GM18907 (cell line): ENCODE results near the gene AKAP5.

ENCODE experiments used
- ATAC-seq: cut with Tn5 transposase; IDR thresholded peaks from one replicate; pipeline ENCODE4 v1.9.1; 2021; ENCODE audit warnings: mild to moderate bottlenecking, moderate library complexity; ENCODE audit not compliant: unreplicated experiment

The AKAP5 gene, protein sequence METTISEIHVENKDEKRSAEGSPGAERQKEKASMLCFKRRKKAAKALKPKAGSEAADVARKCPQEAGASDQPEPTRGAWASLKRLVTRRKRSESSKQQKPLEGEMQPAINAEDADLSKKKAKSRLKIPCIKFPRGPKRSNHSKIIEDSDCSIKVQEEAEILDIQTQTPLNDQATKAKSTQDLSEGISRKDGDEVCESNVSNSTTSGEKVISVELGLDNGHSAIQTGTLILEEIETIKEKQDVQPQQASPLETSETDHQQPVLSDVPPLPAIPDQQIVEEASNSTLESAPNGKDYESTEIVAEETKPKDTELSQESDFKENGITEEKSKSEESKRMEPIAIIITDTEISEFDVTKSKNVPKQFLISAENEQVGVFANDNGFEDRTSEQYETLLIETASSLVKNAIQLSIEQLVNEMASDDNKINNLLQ

DNA sequence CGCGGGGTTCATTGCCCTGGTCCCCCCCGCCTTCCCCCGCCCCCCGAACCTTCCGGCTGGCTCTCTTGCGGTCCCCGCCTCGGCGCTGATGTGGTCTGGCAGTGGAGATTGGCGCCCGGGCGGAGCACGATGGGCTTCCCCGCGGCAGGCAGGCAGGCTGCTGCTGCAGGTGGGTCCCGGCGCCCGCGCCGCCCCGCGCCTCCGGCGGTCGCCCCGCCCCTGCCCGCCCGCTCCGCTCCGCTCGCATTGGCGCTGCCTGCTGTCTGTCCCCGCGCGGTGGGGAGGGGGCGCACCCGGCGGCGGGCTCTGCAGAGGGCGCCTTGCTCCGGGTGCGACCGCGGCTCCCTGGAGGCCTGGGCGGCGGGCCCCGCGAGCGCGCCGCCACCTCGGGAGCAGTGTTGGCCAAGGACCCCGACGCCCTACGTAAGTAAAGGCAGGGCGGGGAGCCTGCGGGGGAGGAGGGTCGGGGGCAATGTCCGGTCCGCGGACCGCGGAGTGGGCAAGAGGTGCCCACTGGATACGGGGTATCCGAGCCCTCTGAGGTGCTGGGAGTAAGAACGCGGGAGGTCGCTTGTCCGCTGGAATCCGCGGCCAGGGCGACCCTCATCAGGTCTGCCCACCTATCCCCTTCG lies at the start of gene AKAP5:
TSS of gene AKAP5 (plus strand) at position 309 of the 632 bp plus-strand sequence. CDS start 2,896 bp downstream, outside the sequence.
- peak; percentile 70 for ATAC-seq

DNA sequence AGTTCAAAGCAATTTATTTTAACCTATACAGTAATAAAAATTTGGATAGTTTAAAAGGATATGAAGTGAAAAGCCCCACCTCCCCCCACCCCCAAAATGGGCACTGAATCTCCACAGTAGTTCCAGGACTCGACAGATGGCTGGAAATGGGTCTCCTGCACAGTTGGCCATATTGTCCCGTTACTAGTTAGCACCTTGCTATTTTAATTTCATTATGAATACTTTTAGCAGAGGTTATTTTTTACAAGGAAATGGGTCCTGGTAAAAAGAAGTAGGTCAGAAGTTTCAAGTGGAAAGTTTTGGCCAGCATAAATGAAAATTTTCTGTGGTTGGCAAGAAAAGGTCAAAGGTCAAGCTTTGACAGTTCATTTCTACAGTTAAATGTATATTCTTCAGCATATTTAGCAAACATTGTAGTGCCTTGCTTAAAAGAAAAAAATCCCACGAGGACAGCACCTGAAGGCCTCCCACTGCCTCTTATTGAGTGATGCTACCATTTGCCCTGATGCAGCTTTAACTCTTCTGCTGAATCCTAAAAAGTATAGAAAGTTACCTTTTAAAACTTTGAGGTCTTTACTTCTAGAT lies 48.9 kb upstream of the AKAP5 start:
- ATAC-seq = no peak

DNA sequence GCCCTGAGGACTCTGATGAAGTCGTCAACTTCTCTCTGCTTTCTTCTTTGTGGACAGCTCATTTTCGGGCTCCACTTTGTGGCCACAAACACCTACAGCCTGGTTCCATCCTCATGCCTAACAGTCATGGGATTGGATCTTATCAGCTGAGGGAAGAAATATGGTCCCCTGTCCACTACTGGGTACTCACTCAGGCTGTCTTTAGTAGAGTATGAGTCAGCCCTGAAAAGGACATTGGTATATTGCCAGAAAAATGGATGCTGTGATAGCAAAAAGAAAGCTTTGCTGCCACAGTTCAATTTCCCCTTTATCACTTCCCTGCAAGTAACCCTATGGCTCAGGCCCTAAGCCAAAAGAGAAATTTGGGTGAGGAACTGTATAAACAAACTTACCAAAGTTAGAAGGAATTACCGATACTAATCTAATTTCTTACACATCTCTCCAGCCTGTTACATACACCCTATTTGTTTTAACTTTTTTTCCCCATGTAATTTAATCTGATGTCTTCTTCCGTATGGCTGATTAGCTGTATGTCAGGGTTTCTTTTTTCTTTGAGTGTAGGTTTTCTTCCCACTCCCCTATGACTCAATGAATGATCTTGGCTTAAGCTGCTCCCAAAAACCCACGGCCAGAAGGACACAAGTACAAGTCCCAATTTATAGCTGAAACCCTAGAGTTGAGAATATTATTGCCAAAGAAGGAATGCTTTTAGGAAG lies 48.1 kb upstream of the AKAP5 start:
- no peak for ATAC-seq

DNA sequence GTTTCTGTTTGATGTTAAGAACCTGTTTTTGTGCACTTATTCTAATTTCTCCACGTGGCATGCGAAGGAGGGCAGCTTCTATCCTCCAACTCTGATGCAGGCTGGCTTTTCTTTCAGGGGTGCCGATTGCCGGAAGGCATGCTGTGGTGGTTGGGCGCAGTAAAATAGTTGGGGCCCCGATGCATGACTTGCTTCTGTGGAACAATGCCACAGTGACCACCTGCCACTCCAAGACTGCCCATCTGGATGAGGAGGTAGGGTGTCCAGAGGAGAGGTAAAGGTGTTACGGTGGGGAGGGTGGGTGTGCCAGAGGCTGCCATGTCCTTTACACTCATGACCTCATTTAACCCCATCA lies 47.6 kb upstream of the AKAP5 start:
- ATAC-seq = no peak

DNA sequence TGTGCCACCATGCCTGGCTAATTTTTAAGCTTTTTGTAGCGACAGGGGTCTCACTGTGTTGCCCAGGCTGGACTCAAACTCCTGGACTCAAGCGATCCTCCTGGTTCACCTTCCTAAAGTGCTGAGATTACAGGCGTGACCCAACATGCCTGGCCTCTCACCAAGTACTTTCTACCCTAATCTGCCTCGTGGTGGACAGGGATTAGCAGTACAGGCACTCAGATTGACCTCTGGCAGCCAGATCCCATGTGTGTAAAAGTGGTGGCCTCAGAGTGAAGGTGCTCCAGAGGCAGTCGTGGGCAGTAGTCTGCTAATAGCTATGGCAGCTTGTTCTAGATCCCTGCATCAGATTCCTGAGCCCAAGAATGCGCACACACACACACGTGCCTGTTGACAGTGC lies 46.3 kb upstream of the AKAP5 start:
- ATAC-seq = no peak

DNA sequence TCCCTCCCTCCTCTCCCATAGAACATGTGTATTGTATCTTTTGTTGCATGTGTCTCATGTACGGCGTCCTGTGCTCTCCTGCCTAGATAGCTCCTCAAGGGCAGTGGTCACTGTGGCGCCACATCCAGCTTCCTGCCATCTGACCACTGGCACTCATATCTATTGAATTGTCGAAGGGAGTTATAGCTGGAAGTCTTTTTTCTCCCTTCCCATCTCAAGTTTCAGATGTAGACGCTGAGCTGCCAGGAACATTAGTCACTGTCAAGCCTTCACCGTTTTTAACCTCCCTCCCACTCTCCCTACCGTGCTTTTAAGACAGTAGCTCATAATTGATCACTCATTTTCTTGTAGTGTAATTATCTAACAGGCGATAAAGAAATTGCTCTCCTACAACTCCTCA lies 44.1 kb upstream of the AKAP5 start:
- ATAC-seq = no peak

DNA sequence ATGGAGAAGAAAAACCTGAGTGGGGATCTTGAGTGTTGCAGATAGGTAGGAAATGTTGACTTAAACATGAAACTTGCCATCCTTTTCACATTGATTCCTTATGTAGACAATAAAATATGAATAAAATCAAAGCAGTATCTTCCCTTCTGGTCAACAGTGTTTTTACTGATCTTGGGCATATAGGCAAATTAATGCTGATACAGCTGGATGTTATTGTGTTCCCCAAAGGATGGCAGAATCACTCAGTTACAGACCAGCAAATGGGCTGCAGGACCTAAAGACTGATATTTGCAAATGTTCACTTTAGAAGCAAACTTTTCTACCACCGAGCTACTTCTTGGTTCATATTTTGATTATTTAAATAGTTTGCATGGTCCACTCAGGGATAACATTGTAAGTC lies 43.3 kb upstream of the AKAP5 start:
- ATAC-seq = no peak

DNA sequence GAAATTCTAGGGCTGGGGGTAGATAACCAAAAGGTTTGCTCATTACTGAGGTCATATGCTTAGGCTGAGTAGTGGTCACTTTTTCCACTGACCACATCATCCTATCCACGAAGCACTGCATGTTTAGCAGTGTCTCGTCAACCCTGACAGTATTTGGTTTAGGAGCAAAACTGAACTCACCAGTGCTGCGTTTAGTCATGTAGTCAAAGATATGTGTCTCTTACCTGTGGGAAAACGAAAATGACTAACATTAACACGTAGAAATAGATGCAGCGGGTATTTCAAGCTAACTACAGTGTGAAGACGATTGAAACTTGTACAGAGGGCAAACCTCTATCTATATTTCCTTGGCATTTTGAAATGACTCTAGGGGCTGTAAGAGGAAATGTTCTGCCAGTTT lies 42.5 kb upstream of the AKAP5 start:
- no peak for ATAC-seq

DNA sequence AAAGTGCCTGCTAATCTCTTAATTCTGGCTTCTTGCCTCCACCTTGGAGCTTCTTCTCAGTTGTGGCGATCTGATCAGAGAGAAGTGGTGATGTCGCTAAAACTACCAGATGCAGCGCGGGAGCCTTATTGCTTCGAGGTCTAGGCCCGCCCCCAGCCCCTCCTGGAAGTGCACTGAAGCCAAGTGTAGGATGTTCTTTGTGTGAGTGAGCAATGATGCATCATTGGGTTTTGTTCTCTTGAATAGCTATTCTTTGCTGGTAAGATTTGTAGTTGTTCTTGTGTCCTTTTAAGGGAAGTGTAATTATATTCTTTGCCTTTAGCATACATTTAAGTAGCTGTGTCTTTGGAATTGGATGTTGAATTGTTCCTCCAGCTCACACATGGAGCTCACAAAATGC lies 41.3 kb upstream of the AKAP5 start:
- ATAC-seq = no peak

DNA sequence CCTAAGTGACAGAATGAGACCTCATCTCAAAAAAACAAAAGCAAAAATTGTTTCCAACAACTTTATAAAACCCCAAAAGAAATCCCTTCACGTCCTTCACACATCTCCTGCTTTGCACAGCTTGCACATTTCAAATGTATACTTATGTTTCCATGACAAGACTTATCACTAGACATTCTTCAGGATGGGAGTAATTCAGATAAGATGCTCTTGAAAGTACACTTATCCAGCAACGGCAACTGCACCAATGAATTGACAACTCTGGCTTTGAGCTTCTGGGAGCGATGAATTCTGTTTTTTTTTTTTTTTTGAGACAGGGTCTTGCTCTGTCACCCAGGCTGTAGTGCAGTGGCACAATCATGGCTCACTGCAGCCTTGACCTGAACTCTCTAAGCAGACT lies 30.8 kb upstream of the AKAP5 start:
- ATAC-seq = no peak

DNA sequence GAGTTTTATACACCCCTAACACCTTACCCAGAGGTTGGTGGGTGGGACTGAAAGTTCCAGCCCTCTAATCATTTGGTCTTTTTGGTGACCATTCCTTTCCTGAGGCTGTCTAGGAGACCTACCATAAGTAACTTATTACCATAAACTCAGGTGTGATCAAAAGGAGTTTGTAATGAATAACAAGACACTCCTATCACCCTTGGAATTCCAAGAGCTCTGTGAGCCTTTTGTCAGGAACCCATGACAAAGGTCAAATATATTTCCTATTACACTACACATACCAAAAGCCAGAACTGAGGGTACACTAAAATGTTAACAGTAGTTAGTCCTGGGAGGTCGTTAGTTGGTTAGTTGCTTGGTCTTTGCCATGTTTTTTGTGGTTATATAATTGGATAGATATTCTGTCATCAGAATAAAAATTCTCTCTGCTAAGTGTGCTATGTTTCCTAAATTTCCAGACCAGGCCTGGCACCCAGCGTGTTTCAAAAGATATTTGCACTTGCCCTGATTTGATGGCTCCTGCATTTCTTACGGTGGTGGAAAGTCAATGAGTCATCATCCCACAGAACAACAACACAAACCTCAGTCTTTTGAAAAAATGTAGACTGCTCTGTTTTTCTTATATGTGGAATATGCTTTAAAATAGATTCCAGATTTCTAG lies 27.0 kb upstream of the AKAP5 start:
- ATAC-seq = no peak

DNA sequence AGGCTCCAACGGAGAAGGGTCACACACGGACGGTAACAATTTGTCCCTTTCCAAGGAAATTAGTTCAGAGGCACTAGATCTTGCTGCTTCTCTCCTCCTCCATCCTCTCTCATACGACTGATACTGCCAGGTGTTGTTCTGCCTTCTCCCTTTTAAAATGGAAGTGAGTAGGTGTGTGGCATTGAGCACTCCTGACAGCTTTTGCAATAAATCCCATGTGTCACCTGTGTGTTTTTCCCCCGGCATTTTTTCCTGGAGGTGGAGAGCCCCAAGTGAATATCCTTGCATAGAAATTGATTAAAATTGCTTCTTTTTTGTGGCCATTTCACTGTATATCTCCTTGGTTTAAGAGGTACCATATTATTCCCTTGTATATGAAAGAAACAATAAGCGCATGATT lies 26.2 kb upstream of the AKAP5 start:
- ATAC-seq = no peak

DNA sequence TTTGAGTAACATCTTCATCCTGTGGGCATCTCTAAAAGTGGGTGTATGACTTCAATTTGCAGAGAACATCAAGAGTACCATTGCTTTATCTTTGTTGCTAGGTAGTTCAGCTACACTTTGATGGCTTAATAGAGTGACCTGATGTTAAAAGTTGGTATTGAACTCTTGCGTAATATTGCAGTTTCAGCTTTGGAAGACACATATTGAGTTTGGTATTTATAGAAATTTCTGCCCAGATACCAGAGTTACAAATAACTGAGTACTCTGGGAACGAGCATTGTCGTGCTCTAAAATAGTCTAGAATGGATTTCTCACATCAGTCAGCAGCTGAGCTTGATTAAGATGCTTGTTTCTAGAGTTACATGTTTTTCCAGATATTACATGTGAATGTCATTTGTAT lies 24.8 kb upstream of the AKAP5 start:
- no peak for ATAC-seq

DNA sequence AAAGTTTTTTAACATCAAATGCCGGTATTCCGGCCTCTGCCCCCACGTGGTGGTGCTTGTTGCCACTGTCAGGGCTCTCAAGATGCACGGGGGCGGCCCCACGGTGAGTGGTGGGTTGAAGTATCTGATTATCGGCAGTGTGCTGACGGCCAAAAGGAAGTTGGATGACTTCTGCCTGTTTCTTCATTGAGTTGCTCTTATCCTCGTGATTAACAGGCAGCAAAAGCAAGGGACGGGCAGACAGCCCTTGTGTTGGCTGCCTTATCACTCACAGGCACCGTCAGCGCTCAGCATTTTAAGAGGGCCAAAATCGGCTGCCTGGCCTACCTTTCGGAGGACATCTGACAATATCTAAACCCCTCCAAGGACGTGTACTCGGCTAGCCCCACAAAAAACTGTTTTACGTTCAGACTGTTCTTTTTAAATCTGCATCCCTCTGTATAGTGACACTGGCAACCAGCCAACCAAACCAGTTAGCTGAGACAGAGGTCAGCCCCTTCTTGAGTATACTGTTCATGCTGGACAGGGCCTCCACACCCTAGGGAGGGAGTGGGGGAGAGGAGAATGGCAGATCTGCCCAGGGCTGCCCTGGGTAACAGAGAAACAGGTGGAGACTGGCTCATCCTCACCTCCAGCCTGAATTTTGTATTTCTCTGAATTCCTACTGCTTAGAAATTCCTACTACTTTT lies 22.9 kb upstream of the AKAP5 start:
- no peak for ATAC-seq

DNA sequence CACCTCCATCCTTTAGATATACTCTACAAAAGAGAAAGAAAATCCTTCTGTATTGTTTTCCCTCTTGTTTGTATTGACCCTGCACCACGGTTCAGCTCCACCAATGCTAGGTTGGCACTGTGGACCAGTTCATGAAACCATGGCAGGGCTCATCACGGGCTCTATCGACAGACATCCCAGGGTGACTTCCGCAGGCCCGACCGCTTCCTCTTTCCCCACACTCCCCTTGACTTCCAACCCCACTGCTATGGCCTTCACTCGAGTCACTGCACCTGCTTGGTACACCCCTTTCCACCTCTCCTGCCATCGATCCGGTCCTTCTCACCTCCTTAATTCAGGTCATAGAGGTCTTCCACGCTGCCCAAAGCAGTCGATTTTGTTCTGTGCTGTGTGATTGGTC lies 21.2 kb upstream of the AKAP5 start:
- ATAC-seq = no peak

DNA sequence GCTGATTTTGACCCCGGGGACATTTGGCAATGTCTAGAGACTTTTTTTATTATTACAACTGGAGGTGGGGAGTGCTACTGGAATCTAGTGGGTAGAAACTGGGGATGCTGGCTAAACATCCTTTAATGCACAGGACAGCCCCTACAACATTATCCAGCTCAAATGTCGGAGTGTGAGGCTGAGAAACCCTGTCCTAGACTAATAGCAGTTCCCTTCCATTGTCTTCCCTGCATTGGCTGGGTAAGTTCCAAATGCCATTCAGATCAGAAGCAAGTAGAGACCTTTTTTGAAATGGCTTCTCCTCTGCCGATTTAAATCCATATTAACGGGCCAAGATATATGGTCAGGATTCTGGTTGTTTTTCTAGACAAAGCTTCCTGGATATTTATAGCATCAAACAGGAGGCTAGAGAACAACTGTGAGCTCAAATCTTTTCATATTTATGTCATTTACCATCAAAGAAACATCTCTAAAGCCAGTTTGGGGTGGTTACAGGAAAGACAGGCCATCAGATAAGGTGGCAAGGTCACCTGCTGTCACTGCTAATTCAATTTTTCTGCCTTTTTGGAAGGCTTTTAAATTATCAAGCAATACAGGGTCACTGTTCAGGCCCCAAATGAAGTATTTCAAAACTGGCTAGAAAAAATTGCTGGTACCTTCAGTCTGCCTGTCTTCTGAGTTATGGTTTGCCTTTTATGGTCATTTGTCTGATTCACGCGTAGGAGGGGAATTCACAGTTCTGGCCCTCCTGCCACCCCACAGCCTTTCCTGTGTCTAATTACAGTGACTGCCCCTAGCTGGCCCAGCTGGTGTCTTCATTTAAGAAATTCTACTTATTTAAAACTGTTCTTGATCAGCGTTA lies 20.1 kb upstream of the AKAP5 start:
- peak; percentile 96 for ATAC-seq

DNA sequence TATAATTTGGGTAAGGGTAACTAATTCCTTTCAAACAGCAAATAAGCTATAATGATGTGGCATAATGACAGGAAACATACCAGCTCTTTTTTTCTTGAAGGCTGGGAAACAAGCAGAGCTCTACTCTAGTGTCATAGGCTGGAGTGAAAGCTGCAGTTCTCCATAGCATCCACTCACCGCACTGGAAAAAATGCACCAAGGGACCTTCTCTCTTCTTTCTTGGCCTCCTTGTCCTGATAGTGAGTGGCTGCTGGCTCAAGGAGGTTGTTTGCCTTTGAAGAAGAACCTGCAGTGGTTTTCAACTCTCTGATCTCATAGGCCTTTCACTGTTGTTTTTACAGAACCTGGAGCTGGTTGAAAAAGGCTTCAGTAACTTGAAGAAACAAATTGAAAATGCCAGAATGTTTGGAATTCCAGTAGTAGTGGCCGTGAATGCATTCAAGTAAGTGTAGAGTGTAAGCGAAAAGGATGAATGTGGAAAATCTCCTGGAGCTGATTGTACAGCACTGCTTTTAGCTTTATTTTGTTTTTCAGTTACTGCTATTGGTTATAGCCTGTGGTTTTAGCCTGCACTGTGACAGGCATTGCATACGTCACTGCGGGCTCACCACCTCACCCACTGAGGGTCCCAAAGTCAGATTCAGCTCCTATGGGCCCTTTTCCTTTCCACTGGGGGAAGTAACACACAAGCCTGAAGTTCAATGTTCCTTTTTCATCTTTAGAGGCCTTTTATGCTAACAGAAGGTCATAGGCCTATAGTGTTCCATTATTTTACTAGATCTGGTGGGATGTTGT lies 17.2 kb upstream of the AKAP5 start:
- ATAC-seq = no peak

DNA sequence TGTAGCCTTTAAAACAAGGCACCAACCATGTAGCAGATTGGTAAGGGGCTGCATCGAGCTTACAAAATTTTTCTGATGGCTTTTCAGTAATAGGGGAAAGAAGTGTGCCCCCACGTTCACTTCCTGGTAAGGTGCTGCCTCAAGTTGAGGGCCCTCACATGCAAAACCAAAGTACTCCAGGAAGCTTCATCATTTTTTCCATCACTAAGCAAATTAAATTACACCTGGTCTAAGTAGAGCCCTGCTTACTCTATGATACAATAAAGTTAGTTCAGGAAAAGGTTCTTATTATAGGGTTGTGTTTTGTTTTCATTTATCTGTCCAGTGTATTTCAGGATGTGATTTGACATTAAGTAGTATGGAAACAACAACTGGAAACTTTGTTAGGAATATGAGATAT lies 15.0 kb upstream of the AKAP5 start:
- no peak for ATAC-seq

DNA sequence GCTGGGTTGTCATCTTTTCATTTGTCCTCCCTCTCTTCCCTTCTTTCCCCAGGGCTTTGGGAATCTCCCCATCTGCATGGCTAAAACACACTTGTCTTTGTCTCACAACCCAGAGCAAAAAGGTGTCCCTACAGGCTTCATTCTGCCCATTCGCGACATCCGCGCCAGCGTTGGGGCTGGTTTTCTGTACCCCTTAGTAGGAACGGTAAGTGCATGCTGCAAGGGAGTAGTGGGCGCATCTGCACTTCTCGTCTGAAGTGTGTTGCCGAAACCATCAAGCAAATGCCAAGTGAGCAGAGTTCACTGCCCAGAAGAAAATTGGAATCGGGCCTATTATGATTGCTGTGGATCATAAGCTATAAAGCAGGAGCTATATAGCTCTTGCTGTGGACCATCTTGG lies 10.6 kb upstream of the AKAP5 start:
- ATAC-seq = no peak
